GM19372 (cell line): ENCODE data around the gene JAKMIP2.

Experiments
- ATAC-seq: cut with Tn5 transposase; IDR thresholded peaks from one replicate; pipeline ENCODE4 v1.9.1; 2021; ENCODE audit warnings: mild to moderate bottlenecking, low read depth, moderate library complexity; ENCODE audit not compliant: unreplicated experiment

The JAKMIP2 gene

GRCh38 chr5:147789820-147790219 lies 7.3 kb upstream of the JAKMIP2 start:
- no peak for ATAC-seq

- ATAC-seq, result no peak
Measured at GRCh38 chr5:147788023-147788422, 5.5 kb upstream of the JAKMIP2 start.

GRCh38 chr5:147786142-147786541 lies 3.6 kb upstream of the JAKMIP2 start:
- no peak for ATAC-seq

- ATAC-seq, result no peak
Measured at GRCh38 chr5:147784146-147784987, 1.8 kb upstream of the JAKMIP2 start.

GRCh38 chr5:147780924-147781573 lies 1.5 kb downstream of the JAKMIP2 start:
- ATAC-seq, result no peak

- no peak for ATAC-seq
Measured at GRCh38 chr5:147779694-147780093, 2.8 kb downstream of the JAKMIP2 start.

- no peak for ATAC-seq
Measured at GRCh38 chr5:147776989-147777388, 5.5 kb downstream of the JAKMIP2 start.

GRCh38 chr5:147773587-147773986 lies 8.9 kb downstream of the JAKMIP2 start:
- ATAC-seq, result no peak

GRCh38 chr5:147773139-147773538 lies 9.4 kb downstream of the JAKMIP2 start:
- no peak for ATAC-seq

- ATAC-seq, result no peak
Measured at GRCh38 chr5:147767048-147767447, 15.5 kb downstream of the JAKMIP2 start.

GRCh38 chr5:147763791-147764525 lies 18.6 kb downstream of the JAKMIP2 start:
- no peak for ATAC-seq

GRCh38 chr5:147760086-147760875 lies 22.2 kb downstream of the JAKMIP2 start:
- no peak for ATAC-seq

- no peak for ATAC-seq
Measured at GRCh38 chr5:147759441-147759840, 23.1 kb downstream of the JAKMIP2 start.

- no peak for ATAC-seq
Measured at GRCh38 chr5:147756566-147756965, 26.0 kb downstream of the JAKMIP2 start.

GRCh38 chr5:147754372-147755122 lies 28.0 kb downstream of the JAKMIP2 start:
- no peak for ATAC-seq

- ATAC-seq, result no peak
Measured at GRCh38 chr5:147753765-147754164, 28.8 kb downstream of the JAKMIP2 start.

GRCh38 chr5:147752666-147753290 lies 29.8 kb downstream of the JAKMIP2 start:
- ATAC-seq, result no peak

- ATAC-seq, result no peak
Measured at GRCh38 chr5:147752033-147752432, 30.5 kb downstream of the JAKMIP2 start.

GRCh38 chr5:147751156-147751830 lies 31.2 kb downstream of the JAKMIP2 start:
- ATAC-seq, result no peak
